ENCODE results near the gene RASGRP4. TPM values are rescaled to one million over a fixed set of nuclear protein-coding genes. Genes with fewer than 3 reads are reported as not detected.

The RASGRP4 gene
- total and polyA plus RNA-seq, 10 donors: 1.7 to 59.9 (median 19.5) TPM

- intact Hi-C loops (cut with DNase I; ENCODE audit: low total_unique reads): no loop called here
- no peaks in the 10 kb centered on the region for H3K36me3 ChIP-seq
- DNase-seq: no peak
- H3K4me3 ChIP-seq: no peak overlapping the region
- H3K27ac ChIP-seq: no peak overlapping the region
- H3K4me1 ChIP-seq: no peaks in the 10 kb centered on the region
- TF ChIP-seq CTCF (IDR thresholded peaks at IDR 0.05 in 8 of 11, conservative IDR thresholded peaks at IDR 0.05 in 3 of 11) (no peak), POLR2A (IDR thresholded peaks at IDR 0.05) (no peak), POLR2AphosphoS5 (IDR thresholded peaks at IDR 0.05) (no peak)
- 73 to 78% (median 78%) methylated on average over 12 of the region's 12 CpGs for WGBS, 5 donors
- H3K27me3 ChIP-seq (replicated peaks in 1 of 7): peaks cover 0 to 32% (median 0%) of the 10 kb centered on the region in 7 donors
- H3K9me3 ChIP-seq: peaks cover 0 to 2% (median 0%) of the 10 kb centered on the region in 8 donors
Measured at GRCh38 chr19:38470788-38471480, 44.9 kb upstream of the RASGRP4 start.

DNA sequence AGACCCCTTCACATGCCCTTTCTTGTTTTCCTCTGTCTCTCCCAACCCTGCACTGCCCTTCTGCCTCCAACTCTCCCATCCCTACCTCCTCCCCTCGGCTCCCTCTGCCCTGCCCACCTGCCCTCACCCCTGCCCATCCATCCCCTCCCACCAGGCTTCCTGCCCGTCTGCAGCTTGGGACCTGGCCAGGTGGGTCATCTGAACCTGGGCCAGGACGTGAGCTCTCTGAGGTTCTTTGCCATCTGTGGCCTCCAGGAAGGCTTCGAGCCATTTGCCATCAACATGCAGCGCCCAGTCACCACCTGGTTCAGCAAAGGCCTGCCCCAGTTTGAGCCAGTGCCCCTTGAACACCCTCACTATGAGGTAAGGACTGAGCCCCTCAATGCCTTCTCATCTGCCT lies 43.1 kb upstream of the RASGRP4 start:
- TF ChIP-seq POLR2A (IDR thresholded peaks at IDR 0.05) (no peak), CTCF (IDR thresholded peaks at IDR 0.05 in 8 of 11, conservative IDR thresholded peaks at IDR 0.05 in 3 of 11) (no peak), POLR2AphosphoS5 (IDR thresholded peaks at IDR 0.05) (no peak)
- intact Hi-C loops (cut with DNase I; ENCODE audit: low total_unique reads): no loop called here

GRCh38 chr19:38467541-38468525 lies 41.8 kb upstream of the RASGRP4 start:
- no peak for DNase-seq
- H3K27me3 ChIP-seq (replicated peaks in 1 of 7): peaks cover 0 to 28% (median 0%) of the 10 kb centered on the region in 7 donors

More for the DNA sequence above, 43.1 kb upstream of the RASGRP4 start:
- H3K9me3 ChIP-seq: peaks cover 0 to 4% (median 0%) of the 10 kb centered on the region in 8 donors
- no peaks in the 10 kb centered on the region for H3K4me1 ChIP-seq
- no peak overlapping the region for H3K4me3 ChIP-seq
- peaks cover 0 to 28% (median 0%) of the 10 kb centered on the region in 7 donors for H3K27me3 ChIP-seq (replicated peaks in 1 of 7)
- 60 to 77% (median 72%) methylated on average over 5 of the region's 5 CpGs for WGBS, 5 donors
- H3K27ac ChIP-seq: no peak overlapping the region
- no peaks in the 10 kb centered on the region for H3K36me3 ChIP-seq
- no peak for DNase-seq

More at GRCh38 chr19:38467541-38468525, 41.8 kb upstream of the RASGRP4 start:
- H3K4me1 ChIP-seq: no peaks in the 10 kb centered on the region
- 88 to 97% (median 94%) methylated on average over 17 of the region's 17 CpGs for WGBS, 5 donors
- no peak overlapping the region for H3K4me3 ChIP-seq
- no peak for TF ChIP-seq POLR2AphosphoS5 (IDR thresholded peaks at IDR 0.05)
- TF ChIP-seq POLR2A (IDR thresholded peaks at IDR 0.05): no peak
- no peak for TF ChIP-seq CTCF (IDR thresholded peaks at IDR 0.05 in 8 of 11, conservative IDR thresholded peaks at IDR 0.05 in 3 of 11)
- intact Hi-C loops (cut with DNase I; ENCODE audit: low total_unique reads): no loop called here
- H3K9me3 ChIP-seq: peaks cover 0 to 4% (median 0%) of the 10 kb centered on the region in 8 donors
- H3K27ac ChIP-seq: no peak overlapping the region
- H3K36me3 ChIP-seq: no peaks in the 10 kb centered on the region
